GM19240 (cell line): ENCODE data around the gene THUMPD3.

ENCODE experiments used
- DNase-seq: peaks from one replicate; pipeline ENCODE4 v3.0.0; 2011; ENCODE audit warnings: low spot score; ENCODE audit not compliant: insufficient read length

The THUMPD3 gene

DNA sequence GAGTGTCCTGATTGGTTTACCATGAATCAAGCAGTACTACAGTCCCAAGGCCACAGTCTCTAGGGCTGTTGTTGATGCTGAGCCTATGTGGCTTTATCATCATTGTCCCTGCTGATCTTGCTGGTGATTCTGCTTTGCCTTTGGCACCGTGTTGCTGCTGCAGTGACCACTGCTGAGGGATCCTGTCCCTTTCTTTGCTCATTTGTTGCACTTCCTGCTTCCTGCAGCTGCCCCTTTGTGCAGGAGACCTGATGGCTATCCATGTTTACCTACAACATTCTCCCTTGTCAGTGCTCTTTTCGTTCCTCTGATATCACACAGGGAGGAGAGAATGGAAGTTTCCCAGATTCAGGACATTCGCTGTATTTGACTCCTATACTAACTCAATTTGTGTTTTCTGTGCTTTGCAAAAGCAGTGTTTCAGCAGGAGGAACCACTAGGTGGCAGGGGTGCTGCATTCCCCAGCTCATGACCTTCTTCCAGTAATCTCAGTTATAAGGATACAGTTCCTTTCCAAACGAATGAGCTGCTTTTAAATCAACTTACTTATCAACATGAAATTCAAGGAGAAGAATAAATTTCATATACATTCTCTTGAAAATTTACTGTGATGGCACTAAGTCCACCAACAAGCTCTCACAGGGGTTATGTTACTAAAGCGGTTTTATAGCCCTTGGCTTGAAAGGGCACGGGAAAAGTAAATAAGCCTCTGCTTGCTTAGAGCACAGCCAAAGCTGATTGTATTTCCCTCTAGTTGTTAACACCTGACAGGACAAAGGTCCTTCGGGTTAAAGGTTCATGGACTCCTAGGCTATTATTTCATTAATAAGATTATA, 9.7 kb upstream of the THUMPD3 start:
- DNase-seq = no peak

DNA sequence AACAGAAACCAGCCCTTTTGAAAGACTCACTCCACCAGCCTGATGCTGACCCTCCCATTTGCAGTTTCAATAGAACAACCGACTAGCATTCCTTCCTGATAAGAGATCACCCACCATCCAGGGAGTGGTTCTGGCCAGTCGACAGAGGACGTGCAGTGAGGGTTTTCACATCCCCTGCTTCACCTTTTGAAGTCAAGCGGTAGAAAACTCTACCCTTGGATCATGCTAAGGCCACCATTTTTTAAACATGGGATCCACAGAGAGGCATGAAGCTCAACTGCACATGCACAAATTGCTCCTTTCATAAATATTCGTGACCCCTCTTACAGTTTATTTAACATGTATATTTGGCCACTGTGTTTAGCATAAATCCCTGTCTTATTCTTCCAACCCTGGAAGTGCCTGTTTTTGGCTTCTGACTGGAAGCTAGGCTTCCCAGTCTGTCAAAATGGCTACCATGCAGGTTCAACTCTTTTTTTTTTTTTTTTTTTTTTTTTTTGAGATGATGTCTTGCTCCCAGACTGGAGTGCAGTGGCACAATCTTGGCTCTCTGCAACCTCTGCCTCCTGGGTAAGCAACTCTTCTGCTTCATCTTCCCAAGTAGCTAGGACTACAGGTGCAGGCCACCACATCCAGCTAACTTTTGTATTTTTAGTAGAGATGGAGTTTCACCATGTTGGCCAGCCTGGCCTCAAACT, 1.0 kb upstream of the THUMPD3 start:
- no peak for DNase-seq

DNA sequence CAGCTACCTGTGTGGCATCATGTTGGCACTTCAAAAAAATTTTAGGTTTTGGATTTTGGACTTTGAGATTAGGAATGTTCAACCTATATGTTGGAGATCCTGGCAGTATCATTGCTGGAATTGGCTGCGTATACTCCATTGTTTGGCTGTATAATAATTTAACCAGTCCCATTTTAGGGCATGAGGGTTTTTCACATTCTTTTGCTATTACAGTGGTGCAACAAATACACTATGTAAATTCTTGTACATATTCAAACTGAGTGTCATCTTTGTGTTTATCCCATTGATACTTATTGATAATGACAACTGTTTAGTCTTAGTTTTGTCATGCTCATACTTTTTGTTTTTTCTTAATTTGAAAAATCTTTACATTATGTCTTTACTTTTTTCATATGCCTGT, 6.7 kb downstream of the THUMPD3 start:
- DNase-seq = no peak

DNA sequence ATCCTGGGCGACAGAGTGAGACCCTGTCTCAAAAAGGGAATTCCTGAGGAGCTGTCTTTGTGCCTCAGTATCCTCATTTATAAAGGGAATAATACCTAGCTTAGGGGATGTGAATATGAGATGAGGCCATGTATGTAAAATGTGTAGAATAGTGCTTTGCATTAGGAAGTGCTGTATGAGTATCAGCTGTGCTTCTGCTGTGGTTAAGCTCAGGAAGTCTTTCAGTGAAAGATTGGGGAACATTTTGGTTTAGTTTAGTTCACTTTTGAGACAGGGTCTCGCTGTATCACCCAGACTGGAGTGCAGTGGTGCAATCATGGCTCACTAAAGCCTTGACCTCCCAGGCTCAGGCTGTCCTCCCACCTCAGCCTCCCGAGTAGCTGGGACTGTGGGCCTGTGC, 10.6 kb downstream of the THUMPD3 start:
- no peak for DNase-seq

DNA sequence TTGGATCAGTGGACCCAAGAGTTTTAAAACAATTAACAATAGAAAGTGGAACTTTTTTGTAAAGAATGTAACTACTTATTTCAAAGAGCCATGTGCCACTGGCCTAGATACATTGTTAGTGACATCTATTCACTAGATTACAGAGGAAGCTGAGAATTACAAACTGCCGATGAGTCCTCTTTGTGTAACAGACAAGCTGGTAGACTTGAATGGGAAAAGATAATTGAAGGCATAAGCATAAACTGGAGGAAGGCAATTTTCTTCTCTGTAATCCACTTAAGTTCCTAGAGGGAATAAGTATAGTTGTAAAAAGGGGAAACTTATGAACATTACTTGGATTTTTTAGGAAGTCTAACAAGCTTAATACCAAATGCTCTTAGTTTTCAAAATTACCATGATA, 15.1 kb downstream of the THUMPD3 start:
- DNase-seq = no peak

DNA sequence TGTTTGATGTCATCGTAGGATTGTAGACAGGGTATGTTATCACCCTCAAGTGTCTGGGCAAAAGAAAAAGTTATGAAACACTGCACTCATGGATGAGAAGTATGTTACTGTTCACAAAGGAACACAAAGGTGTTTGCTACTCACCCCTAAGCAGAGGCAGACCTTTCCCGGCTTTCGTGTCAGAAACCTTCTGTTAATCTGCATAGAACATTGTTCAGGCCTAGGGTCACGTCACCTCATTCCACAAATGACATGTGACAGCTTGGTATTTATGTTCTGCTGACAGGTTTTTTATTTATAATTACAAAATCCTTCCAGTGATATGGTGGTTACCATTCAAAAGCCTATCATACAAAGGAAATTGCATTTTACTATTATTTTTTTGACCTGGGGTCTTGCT, 16.5 kb downstream of the THUMPD3 start:
- DNase-seq = no peak

DNA sequence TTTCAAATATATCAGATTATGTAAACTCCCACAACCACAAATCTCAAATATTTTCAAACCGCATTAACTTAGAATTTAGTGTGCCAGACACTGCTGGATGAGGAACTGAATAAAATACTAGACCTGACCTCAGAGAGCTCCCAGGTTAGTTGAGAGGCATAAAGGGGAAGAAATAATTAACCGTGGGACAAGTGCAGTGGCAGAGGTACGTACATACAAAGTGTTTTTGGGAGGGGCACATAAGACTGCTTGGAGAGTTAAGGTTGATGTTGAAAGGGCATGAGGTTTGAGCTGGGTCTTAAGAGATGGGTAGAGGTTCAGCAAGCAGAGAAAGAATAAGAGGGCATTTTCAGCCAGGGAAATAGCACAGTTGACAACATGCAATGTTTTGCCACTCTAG, 17.2 kb downstream of the THUMPD3 start:
- no peak for DNase-seq

DNA sequence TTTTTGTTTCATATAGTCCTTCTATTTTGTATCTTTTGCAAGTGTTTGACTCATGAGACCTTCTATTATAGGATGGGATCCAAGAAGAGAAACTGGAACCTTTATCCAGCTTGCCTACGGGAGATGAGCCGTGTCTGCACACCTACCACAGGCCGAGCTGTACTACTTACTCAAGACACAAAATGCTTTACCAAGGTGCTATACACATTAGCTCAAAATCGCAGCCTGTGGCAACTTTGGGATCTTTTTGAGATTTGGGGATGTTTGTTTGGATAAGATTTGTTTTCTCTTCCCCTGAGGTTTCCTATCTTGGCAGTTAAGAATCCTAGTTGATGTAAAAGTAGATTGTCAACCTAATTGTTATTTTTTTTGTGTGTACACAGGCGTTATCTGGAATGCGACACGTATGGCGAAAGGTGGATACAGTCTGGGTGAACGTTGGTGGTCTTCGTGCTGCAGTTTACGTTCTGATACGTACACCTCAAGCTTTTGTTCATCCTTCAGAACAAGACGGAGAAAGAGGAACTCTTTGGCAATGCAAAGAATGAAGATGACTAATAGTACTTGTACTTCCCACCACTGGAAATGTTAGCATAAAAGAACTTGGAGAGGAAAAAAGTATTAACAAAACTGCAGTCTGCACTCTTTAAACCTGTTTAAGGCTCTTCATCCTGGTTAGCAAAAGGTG, 21.4 kb downstream of the THUMPD3 start:
- no peak for DNase-seq

DNA sequence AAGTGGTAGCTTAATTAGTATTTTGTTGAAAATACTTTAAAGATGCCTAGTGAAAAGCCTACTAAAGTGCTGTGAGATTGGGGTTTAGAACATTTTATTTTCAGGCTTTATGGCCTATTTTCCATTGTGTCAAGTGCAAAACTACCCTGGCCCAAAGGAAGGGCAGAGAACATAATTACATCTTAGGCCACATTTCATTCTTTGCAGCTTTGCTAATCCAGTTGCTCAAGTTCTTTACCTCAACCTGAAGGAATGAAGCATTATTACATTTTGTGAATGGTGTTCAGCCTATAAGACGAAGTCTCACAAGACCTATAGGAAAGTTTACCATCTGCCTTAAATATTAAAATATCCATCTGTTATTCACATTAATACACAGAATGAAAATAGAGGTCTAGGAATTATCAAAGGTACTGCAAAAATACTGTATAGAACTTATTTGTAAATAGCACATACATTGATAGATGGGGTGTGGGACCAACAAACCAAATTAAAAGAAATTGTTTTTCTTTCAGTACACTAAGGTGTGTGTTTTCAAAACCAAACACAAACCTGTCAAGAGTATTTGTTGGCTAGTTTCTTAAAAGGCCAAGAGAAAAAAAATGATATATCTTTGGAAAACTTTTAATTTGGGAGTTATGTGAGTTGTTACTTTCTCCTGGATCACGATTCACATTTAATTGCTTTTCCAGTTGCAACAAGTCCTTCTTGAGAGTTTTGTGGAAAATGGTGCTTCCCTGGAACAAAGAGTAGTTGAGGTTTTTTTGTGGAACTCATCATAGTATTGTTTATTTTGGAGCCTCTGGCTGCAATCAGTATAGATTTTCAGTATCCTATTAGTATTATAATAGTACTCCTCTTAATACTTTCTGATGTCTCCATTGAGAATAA, 22.6 kb downstream of the THUMPD3 start:
- no peak for DNase-seq

DNA sequence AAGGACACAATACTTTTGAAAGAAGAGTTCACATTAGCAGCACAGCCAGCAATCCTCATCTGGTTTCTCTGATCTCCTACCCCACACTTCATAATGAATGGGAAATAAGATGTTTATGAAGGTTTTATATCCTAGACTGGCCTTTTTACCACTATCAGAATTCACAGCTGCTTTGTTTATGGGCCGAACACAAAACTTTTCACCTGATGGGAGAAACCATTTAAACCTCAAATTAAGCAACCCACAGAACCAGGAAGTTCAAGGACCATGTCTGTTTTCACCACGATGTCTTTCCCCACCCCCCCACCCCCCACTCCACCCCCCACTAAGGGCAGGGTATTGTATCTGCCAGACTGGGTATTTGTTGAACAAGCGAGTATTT, 23.2 kb downstream of the THUMPD3 start:
- DNase-seq = no peak

DNA sequence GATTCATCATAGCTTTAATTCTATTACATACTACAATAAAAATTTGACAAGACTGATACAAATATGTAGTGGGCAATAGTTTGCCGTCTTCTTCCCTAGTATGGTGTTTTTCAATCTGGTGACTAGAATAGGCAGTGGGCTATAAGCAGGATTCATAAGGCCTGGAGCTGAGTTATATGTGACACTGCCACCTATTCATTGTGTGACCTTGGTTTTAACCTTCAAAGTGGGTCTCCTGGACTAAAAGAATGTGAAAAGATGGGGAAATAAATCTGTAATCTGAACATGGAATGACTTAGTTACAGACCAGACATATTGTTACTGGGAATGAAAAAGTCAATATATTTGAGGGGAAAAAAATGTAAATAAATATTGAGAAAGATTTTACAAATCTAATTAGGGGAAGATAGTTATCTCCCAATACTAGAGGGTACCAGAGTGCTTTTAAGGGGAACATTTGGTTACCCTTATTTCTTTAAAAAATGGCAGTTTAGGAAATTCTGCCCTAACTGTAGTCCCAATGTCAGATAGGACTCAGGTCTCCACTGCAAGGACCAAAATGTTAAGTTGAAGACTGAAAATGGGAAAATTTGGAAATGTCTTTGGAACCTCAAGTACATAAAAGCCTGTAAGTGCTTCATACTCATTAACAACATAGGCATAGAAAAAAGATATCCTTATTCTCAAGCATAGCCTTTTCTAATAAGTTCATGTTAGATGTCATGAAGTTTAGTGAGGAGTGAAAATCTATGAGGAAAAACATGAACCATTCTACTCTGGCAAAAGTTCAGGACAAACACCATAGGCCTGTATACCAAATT, 23.9 kb downstream of the THUMPD3 start:
- DNase-seq = no peak

DNA sequence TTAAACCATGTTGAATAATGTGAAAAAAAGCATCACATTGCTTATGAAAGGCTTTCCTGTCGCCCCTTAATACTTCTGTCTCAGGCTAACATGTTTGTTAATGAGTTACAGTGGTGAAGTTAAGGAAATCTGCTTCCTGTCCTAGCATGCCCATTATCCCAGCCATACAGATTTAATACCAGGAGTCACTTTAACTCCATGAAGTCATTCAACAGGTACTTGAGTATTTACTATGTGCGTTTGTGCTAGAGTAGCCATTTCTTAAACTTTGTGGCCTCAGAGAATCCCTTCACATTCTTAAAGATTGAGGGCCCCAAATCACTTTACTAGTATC, 24.4 kb downstream of the THUMPD3 start:
- no peak for DNase-seq

DNA sequence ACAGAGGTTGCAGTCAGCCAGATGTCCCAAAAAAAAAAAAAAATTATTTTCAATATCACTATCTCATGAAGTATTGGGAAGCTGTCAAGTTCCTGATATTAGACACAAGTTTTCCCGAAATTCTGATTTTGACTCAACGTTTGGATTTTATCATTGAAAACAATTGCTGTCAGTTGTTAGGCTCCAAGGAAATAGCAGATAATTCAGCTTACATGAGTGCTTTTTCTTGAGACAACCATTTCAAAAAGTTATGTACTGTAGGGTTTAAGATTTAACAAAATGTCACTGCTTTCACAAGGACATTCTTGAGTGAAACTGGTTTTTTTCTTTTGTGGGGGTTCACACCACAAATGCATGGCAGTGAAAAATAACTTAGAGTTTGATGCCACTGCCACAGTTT, 25.3 kb downstream of the THUMPD3 start:
- DNase-seq = no peak

DNA sequence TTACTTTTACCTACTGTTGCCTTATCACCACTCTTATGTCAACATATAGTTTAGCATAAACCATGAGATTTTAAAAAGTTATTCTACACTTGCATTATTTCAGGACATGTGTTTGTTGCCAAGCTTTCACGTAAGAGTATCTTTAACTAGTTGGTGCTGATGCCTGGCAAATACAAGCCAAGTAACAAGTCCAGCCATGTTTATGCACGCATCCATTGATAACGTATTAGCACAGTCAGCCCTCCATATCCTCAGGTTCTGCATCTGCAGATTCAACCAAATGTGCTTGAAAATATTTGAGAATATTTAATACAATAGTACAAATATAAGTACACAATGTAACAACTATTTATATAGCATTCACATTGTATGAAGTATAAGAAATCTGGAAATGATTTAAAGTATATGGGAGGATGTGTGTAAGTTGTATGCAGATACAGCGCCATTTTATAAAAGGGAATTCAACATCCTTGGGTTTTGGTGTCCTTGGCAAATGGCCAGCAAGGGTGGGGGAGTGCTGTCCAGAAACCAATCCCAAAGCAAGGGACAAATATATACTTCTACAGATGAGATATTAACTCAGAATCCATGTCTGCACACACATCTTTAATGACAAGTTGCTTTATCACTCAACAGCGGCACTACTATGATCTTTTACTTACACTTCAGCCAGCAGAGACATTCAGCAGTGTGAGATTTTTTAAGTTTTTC, 25.9 kb downstream of the THUMPD3 start:
- no peak for DNase-seq

DNA sequence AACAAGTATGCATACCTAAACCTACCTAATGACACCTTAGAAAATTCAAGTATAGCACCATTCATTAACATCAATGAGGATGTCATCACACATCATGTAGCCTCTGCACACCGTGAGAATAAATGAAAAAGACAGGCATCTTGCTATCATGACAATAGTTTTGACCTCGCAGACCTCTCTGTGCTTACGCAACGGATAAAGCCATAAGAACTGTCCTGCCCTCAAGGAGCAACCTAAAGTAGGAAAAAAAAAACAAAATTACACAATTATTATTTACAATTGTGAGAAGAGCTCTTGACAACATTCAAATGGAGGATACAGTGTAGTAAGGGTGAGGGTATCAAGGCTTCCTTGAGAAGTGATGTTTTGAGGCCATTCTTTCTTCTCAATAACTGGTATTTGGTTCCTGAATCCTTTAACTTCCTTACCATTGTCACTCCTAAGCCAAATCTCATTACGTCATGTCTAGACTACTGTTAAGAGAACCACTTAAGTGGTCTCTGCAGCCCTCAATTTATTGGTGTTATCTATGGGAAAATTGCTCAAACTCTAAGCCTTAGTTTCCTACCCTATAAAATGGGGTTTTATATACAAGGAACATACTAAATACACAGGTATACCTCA, 27.5 kb downstream of the THUMPD3 start:
- no peak for DNase-seq

DNA sequence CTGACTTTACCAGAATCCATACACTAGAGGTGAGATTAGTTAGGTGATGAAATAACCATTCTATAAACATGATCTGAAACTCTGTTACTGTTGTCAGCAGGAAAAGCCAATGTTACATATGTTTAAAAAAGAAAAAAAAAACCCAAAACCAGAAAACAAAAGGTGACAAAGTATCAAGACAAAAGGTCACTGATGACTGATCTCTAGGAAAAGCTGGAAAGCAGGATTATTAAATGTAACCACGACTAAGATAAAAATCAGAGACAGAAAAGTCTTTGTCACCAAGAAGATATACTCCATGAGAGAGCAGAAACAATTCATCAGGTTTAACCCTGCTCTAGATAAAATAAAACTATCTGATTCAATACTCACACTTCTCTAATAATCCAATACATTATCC, 29.2 kb downstream of the THUMPD3 start:
- no peak for DNase-seq

DNA sequence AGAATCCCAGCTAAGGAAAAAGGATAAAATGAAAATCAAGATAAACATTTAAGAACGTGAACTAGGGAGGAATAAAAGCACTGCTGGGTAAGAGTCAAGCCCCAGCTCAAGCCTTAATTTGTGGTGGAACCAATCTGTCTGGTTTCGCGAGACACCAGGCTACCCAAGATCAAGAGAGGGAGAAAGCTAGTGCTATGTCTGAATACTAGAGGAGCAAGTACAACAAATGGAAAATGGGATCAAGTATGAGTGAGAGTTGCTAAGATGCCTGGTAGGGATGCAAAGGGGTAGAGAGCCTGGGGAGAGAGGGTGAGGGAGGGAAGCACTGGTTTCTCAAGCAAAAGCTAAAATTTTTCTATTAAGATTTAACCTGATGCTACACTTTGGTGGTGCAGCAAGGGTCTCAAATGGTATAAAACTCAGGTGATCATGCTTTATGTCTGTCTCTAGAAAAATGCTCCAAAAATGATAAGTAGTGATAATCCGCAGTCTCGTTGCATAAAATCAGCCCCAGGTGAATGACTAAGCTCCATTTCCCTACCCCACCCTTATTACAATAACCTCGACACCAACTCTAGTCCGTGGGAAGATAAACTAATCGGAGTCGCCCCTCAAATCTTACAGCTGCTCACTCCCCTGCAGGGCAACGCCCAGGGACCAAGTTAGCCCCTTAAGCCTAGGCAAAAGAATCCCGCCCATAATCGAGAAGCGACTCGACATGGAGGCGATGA, 32.9 kb downstream of the THUMPD3 start:
- DNase-seq = no peak

DNA sequence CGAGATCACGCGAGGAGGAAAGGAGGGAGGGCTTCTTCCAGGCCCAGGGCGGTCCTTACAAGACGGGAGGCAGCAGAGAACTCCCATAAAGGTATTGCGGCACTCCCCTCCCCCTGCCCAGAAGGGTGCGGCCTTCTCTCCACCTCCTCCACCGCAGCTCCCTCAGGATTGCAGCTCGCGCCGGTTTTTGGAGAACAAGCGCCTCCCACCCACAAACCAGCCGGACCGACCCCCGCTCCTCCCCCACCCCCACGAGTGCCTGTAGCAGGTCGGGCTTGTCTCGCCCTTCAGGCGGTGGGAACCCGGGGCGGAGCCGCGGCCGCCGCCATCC, 33.4 kb downstream of the THUMPD3 start:
- DNase-seq = peak; percentile 36
